GM12878 (cell line): ENCODE results near the gene IRAK2. TPM values are rescaled to one million over a fixed set of nuclear protein-coding genes. Genes with fewer than 3 reads are reported as not detected.

Experiments
- ATAC-seq: fragments of 200-7000 bp; cut with Tn5 transposase; 3 replicates; pipeline ENCODE4 v1.9.1; 2020; ENCODE audit warnings: mild to moderate bottlenecking, moderate library complexity
- Bru-seq: library from RNA; stranded (reverse); fragments of 400-500 nt; gene quantifications from one replicate; lab custom pipeline; 2021; lab: Mats Ljungman, UMichigan
- BruChase-seq, 2 experiments: library from RNA; stranded (reverse); fragments of 400-500 nt; gene quantifications; one replicate each; lab custom pipeline; 2021; lab: Mats Ljungman, UMichigan
- BruUV-seq: library from RNA; stranded (reverse); fragments of 400-500 nt; replicated peaks from 2 replicates; lab custom pipeline; 2021; lab: Mats Ljungman, UMichigan
- CTCF ChIA-PET: fragments of 300-600 bp; sonication (Branson Sonifier 250); formaldehyde crosslinking; extraction: SDS; loops from one replicate; lab custom pipeline; 2021; ENCODE audit warnings: inconsistent platforms; lab: Yijun Ruan, JAX
- POLR2A ChIA-PET: fragments of 350-600 bp; formaldehyde crosslinking; extraction: SDS; loops from one replicate; lab custom pipeline; 2021; ENCODE audit warnings: inconsistent platforms; lab: Charles Lee
- RAD21 ChIA-PET: fragments of 300-600 bp; sonication (Branson Sonifier 250); formaldehyde crosslinking; loops from one replicate; lab custom pipeline; 2023; ENCODE audit warnings: antibody characterized with exemption; ENCODE audit not compliant: unreplicated experiment; lab: Charles Lee
- SMC1A ChIA-PET: fragments of 300-600 bp; sonication (Branson Sonifier 250); formaldehyde crosslinking; loops from one replicate; lab custom pipeline; 2023; ENCODE audit not compliant: unreplicated experiment, uncharacterized antibody; lab: Charles Lee
- DNase-seq: peaks from one replicate; pipeline ENCODE4 v3.0.0-alpha.2; 2011; ENCODE audit warnings: low read depth, low spot score
- FAIRE-seq: peaks from 3 replicates; lab custom pipeline; 2011; peaks lifted over from hg19 to GRCh38; lab: Jason Lieb, UNC
- H2AFZ ChIP-seq: 2 replicates; pipeline ENCODE4 v1.6.0; 2011; ENCODE audit warnings: low read depth, low read length, control low read depth; ENCODE audit not compliant: control insufficient read depth
- H3K27ac ChIP-seq: 2 replicates; pipeline ENCODE4 v1.5.1; 2011; ENCODE audit warnings: control low read depth; ENCODE audit not compliant: control insufficient read depth, insufficient read depth
- H3K27me3 ChIP-seq, 2 experiments: replicated peaks in 1 of 2; 2 replicates each; pipeline versions ENCODE4 v1.6.0 to v1.6.1; 2011; ENCODE audit warnings: low read length in 1 of 2; ENCODE audit not compliant: control insufficient read depth in 2 of 2, insufficient read depth in 2 of 2
- H3K36me3 ChIP-seq, 2 experiments: 2 replicates each; pipeline ENCODE4 v1.5.1; 2011; ENCODE audit warnings: low read length in 1 of 2; ENCODE audit not compliant: control insufficient read depth in 2 of 2, insufficient read depth in 2 of 2
- H3K4me1 ChIP-seq: 2 replicates; pipeline ENCODE4 v1.6.1; 2011; ENCODE audit warnings: mild to moderate bottlenecking, low read length, moderate library complexity, mixed read lengths; ENCODE audit not compliant: control insufficient read depth, insufficient read depth
- H3K4me2 ChIP-seq: 2 replicates; pipeline ENCODE4 v1.6.0; 2011; ENCODE audit warnings: control low read depth; ENCODE audit not compliant: control insufficient read depth, insufficient read depth
- H3K4me3 ChIP-seq: fragments of 200-600 bp; sonication (generic); 2 replicates; pipeline ENCODE4 v1.5.1; 2016
- H3K79me2 ChIP-seq: 2 replicates; pipeline ENCODE4 v1.6.0; 2011; ENCODE audit warnings: low read length; ENCODE audit not compliant: control insufficient read depth, insufficient read depth
- H3K9ac ChIP-seq: 2 replicates; pipeline ENCODE4 v1.8.0; 2011; ENCODE audit warnings: low read length, control low read depth, mixed read lengths; ENCODE audit not compliant: control insufficient read depth, insufficient read depth
- H3K9me3 ChIP-seq: replicated peaks from 3 replicates; pipeline ENCODE4 v1.5.1; 2011; ENCODE audit warnings: mild to moderate bottlenecking, low read length; ENCODE audit not compliant: control insufficient read depth, insufficient read depth
- H4K20me1 ChIP-seq: 2 replicates; pipeline ENCODE4 v1.6.0; 2011; ENCODE audit not compliant: control insufficient read depth, insufficient read depth
- ASH2L ChIP-seq: fragments of 300-600, 200-600 bp; sonication (generic); IDR thresholded peaks from 2 replicates; pipeline ENCODE4 v1.6.1; 2017; ENCODE audit warnings: low read depth, mild to moderate bottlenecking, borderline replicate concordance
- BHLHE40 ChIP-seq, 2 experiments: fragments of 450-650 bp in 1 of 2; IDR thresholded peaks; 2 replicates each; pipeline ENCODE4 v1.6.1; 2011 to 2017; ENCODE audit warnings: low read depth in 2 of 2, borderline replicate concordance in 1 of 2, improper control_type of control experiment in 1 of 2, low read length in 1 of 2, mild to moderate bottlenecking in 1 of 2
- DPF2 ChIP-seq: fragments of 450-650 bp; IDR thresholded peaks from 2 replicates; pipeline ENCODE4 v1.6.1; 2017; ENCODE audit warnings: mild to moderate bottlenecking
- EED ChIP-seq: sonication (generic); IDR thresholded peaks from 2 replicates; pipeline ENCODE4 v1.6.1; 2016; ENCODE audit warnings: antibody characterized with exemption, low read depth
- ETV6 ChIP-seq, 2 experiments: fragments of 450-650 bp in 1 of 2; IDR thresholded peaks in 1 of 2; conservative IDR thresholded peaks in 1 of 2; 2 replicates each; pipeline ENCODE4 v1.6.1; 2014; ENCODE audit warnings: antibody characterized with exemption in 1 of 2, borderline replicate concordance in 1 of 2, low read depth in 1 of 2, mild to moderate bottlenecking in 1 of 2, moderate library complexity in 1 of 2
- IKZF1 ChIP-seq: fragments of 450-650 bp; conservative IDR thresholded peaks from 2 replicates; pipeline ENCODE4 v1.6.1; 2017; ENCODE audit warnings: antibody characterized with exemption, mild to moderate bottlenecking
- POU2F2 ChIP-seq: IDR thresholded peaks from 3 replicates; pipeline ENCODE4 v1.6.1; 2011; ENCODE audit warnings: low read depth, mild to moderate bottlenecking, low read length, borderline replicate concordance
- RAD21 ChIP-seq: IDR thresholded peaks from 2 replicates; pipeline ENCODE4 v1.6.1; 2011; ENCODE audit warnings: mild to moderate bottlenecking, low read depth, low read length, moderate library complexity; ENCODE audit not compliant: insufficient read depth
- RUNX3 ChIP-seq: IDR thresholded peaks from 2 replicates; pipeline ENCODE4 v1.6.1; 2012; ENCODE audit warnings: low read length, inconsistent platforms
- ZNF24 ChIP-seq: fragments of 450-650 bp; IDR thresholded peaks from 2 replicates; pipeline ENCODE4 v1.6.1; 2017; ENCODE audit warnings: antibody characterized with exemption, mild to moderate bottlenecking
- WGBS: methylation state at CpG from one replicate; pipeline ENCODE4 v1.1.6; 2016; ENCODE audit warnings: low lambda C conversion rate; ENCODE audit not compliant: insufficient replicate concordance, insufficient coverage; ENCODE audit errors: missing lambda C conversion rate; 5-methylcytosine and 5-hydroxymethylcytosine counted together
- in situ Hi-C: fragments of 300-500 bp; cut with MboI; formaldehyde crosslinking; loops from 9 replicates; pipeline ENCODE4 v1.14.3; 2018; ENCODE audit warnings: mixed read lengths
- intact Hi-C: fragments of 100-400 bp; cut with micrococcal nuclease; formaldehyde crosslinking; loops from one replicate; pipeline ENCODE4 v1.14.2; 2022; ENCODE audit not compliant: unreplicated experiment
- long read RNA-seq, 2 experiments: library from polyadenylated mRNA; unstranded; transcript quantifications; one replicate each; pipeline ENCODE4 v2.0.0, GENCODE V29; 2019 to 2020
- polyA minus RNA-seq, 3 experiments: library from RNA; depleted of rRNA, polyadenylated mRNA; stranded (reverse); fragments of >200 nt; gene quantifications; 2 replicates each; pipeline ENCODE4 v1.2.3, GENCODE V29; 2011
- polyA plus RNA-seq, 11 experiments: library from polyadenylated mRNA; depleted of rRNA in 4 of 11; unstranded in 6 of 11; stranded (reverse) in 5 of 11; fragments of >200 nt; fragmentation: Nextera tagmentation in 4 of 11; fragmentation: Illumina TruSeq in 1 of 11; extraction: Ambion mirVana in 4 of 11; extraction: Trizol in 1 of 11; gene quantifications; 1 replicate in 1 of 11; 2 replicates in 10 of 11; pipeline versions ENCODE4 v1.2.1 to v1.2.3, GENCODE V29; 2011 to 2016; ENCODE audit warnings: inconsistent platforms in 2 of 11, missing spikeins in 2 of 11, low read depth in 1 of 11
- total RNA-seq, 4 experiments: library from RNA; depleted of rRNA in 3 of 4; stranded (reverse); fragments of >200 nt in 3 of 4; fragmentation: Illumina TruSeq in 1 of 4; extraction: Trizol in 1 of 4; gene quantifications; 2 replicates each; pipeline versions ENCODE4 v1.2.1 to v1.2.3, GENCODE V29; 2013 to 2021
- TF ChIP-seq, protein P1 (sequence below): fragments of 450-650 bp; conservative IDR thresholded peaks from 2 replicates; pipeline ENCODE4 v1.6.1; 2017; ENCODE audit warnings: mild to moderate bottlenecking, moderate library complexity

The IRAK2 gene, protein sequence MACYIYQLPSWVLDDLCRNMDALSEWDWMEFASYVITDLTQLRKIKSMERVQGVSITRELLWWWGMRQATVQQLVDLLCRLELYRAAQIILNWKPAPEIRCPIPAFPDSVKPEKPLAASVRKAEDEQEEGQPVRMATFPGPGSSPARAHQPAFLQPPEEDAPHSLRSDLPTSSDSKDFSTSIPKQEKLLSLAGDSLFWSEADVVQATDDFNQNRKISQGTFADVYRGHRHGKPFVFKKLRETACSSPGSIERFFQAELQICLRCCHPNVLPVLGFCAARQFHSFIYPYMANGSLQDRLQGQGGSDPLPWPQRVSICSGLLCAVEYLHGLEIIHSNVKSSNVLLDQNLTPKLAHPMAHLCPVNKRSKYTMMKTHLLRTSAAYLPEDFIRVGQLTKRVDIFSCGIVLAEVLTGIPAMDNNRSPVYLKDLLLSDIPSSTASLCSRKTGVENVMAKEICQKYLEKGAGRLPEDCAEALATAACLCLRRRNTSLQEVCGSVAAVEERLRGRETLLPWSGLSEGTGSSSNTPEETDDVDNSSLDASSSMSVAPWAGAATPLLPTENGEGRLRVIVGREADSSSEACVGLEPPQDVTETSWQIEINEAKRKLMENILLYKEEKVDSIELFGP
- 15.3 and 17.6 TPM in 2 replicates for total RNA-seq (2013; cell fraction: nucleolus; rRNA removed)
- 5.6 and 6.9 TPM in 2 replicates for total RNA-seq (2014; rRNA removed)
- total RNA-seq (2014; rRNA removed; fragmentation: Illumina TruSeq; extraction: Trizol) = 4.0 and 4.2 TPM in 2 replicates
- 4.7 and 4.9 TPM in 2 replicates for total RNA-seq (2021)
- 1.9 TPM for polyA plus RNA-seq (2011; ENCODE audit: low read depth)
- 2.6 and 3.4 TPM in 2 replicates for polyA plus RNA-seq (2011; rRNA removed)
- 3.4 and 4.3 TPM in 2 replicates for polyA plus RNA-seq (2011; cell fraction: cytosol; rRNA removed)
- polyA plus RNA-seq (2011; cell fraction: nucleus; rRNA removed) = 1.6 and 1.9 TPM in 2 replicates
- polyA plus RNA-seq (2012) = 2.5 and 4.5 TPM in 2 replicates
- polyA plus RNA-seq (2014; fragmentation: Illumina TruSeq; extraction: Trizol) = 3.9 and 4.8 TPM in 2 replicates
- polyA plus RNA-seq (2014; fragmentation: Nextera tagmentation; extraction: Ambion mirVana) = under 1 TPM; 0.48 to 0.88 TPM
- 5.0 and 5.7 TPM in 2 replicates for polyA plus RNA-seq (2014; rRNA removed)
- polyA plus RNA-seq (2016; fragmentation: Nextera tagmentation; extraction: Ambion mirVana) = 1 to 10 TPM; 3.9 to 4.8 TPM
- polyA minus RNA-seq (2011; rRNA and poly(A)+ RNA removed) = 2.4 and 4.4 TPM in 2 replicates
- 1.1 and 1.6 TPM in 2 replicates for polyA minus RNA-seq (2011; cell fraction: cytosol; rRNA and poly(A)+ RNA removed)
- 0.85 and 1.3 TPM in 2 replicates for polyA minus RNA-seq (2011; cell fraction: nucleus; rRNA and poly(A)+ RNA removed)
- percentile 70 among the genes with signal in this experiment for Bru-seq, nascent RNA
- percentile 73 among the genes with signal in this experiment for BruChase-seq, experiment 1, labeled RNA remaining after a 6-hour chase
- percentile 69 among the genes with signal in this experiment for BruChase-seq, experiment 2, labeled RNA remaining after a 2-hour chase
- long read RNA-seq, experiment 1, partial matches to known transcripts = 0 of 1 reads
- long read RNA-seq, experiment 1, other reads (novel, unspliced or antisense) = 1 of 1 reads
- long read RNA-seq, experiment 2, partial matches to known transcripts = 3 of 3 reads
- long read RNA-seq, experiment 2, other reads (novel, unspliced or antisense) = 0 of 3 reads

DNA sequence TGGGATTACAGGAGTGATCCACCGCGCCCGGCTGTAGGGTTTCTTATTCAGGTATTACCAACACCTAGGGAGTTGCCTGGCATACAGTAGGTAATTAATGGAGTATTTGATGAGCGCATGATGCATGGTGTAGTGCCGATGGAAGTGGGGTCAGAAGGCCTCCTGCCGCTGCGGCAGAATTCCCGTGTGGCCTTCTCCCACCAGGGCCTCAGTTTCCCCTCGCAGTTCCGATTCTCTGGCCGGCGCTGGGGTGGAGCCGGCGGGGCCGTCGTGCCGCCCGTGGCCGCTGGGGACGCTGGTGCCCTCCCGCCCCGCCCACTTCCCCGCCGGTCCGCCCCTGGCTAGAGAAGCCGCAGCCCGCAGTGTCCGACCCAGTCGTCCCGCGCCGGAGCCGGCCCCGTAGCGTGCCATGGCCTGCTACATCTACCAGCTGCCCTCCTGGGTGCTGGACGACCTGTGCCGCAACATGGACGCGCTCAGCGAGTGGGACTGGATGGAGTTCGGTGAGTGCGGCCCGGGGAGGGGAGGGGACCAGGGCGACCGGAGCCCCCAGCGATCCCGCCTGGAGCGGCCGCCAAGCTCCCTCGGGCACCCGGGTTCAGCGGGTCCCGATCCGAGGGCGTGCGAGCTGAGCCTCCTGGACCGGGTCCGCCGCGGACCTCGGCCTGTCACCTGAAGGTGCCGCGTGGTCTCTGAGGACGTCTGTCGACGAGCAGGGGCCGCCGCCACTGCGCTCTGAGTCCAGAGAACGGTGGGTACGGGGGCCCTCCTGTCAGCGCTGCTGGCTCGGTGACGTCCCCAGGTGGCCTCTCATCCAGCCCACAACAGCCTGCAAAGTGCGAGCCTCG lies at the start of gene IRAK2:
Gene IRAK2, plus strand, starts transcription at position 374 of the 848 bp plus-strand sequence. Its CDS starts 36 bp downstream, at position 410.
- DNase-seq (no peak), ATAC-seq (peak; percentile 92), FAIRE-seq (peak; percentile 73)
- intact Hi-C loops (loop anchor here (2.0 kb wide), 1 partner anchor 60 kb away; no protein-coding TSS in a partner anchor), in situ Hi-C loops (no loop called here)
- Histone ChIP-seq H3K4me2 (peak within 1 kb of the TSS; percentile 86), H3K36me3 (no peaks in the 10 kb centered on the region), H3K9ac (peak within 1 kb of the TSS; percentile 73), H3K4me3 (peak within 1 kb of the TSS; percentile 94), H3K27ac (no peak within 1 kb of the TSS), H3K79me2 (no peaks in the 10 kb centered on the region; the same call in none of the 2 replicates), H2AFZ (peak within 1 kb of the TSS; percentile 98), H3K27me3 (no peaks in the 10 kb centered on the region), H4K20me1 (no peaks in the 10 kb centered on the region), H3K9me3 (peaks cover 4% of the 10 kb centered on the region; the same call in 2 of the 3 replicates), H3K4me1 (peaks cover 7% of the 10 kb centered on the region; the same call in 1 of the 2 replicates)
- POLR2A ChIA-PET = interaction anchor here (0.6 to 2.6 kb wide), 5 partner anchors 21 to 347 kb away, joined by 3 to 13 read pairs (median 4); no protein-coding TSS in a partner anchor
- 3% methylated on average over 57 of the region's 76 CpGs for WGBS
- BruUV-seq = no TSS peak
- CTCF ChIA-PET = interaction anchor here (0.9 to 3.2 kb wide), 13 partner anchors 9 to 83 kb away, joined by 3 to 19 read pairs (median 4); partner anchors contain the start of gene TATDN2
- SMC1A ChIA-PET = interaction anchor here (1.7 to 5.6 kb wide), 4 partner anchors 29 to 59 kb away, joined by 4 to 34 read pairs (median 13); no protein-coding TSS in a partner anchor
- RAD21 ChIA-PET = interaction anchor here (0.6 to 5.4 kb wide), 7 partner anchors 15 to 346 kb away, joined by 3 to 30 read pairs (median 4); partner anchors contain the start of gene CRELD1
- TF ChIP-seq ASH2L = no peak
- TF ChIP-seq DPF2 = peak; percentile 88
- TF ChIP-seq, protein P1, sequence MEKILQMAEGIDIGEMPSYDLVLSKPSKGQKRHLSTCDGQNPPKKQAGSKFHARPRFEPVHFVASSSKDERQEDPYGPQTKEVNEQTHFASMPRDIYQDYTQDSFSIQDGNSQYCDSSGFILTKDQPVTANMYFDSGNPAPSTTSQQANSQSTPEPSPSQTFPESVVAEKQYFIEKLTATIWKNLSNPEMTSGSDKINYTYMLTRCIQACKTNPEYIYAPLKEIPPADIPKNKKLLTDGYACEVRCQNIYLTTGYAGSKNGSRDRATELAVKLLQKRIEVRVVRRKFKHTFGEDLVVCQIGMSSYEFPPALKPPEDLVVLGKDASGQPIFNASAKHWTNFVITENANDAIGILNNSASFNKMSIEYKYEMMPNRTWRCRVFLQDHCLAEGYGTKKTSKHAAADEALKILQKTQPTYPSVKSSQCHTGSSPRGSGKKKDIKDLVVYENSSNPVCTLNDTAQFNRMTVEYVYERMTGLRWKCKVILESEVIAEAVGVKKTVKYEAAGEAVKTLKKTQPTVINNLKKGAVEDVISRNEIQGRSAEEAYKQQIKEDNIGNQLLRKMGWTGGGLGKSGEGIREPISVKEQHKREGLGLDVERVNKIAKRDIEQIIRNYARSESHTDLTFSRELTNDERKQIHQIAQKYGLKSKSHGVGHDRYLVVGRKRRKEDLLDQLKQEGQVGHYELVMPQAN = peak; percentile 81; the same call in 1 of the 2 replicates
- TF ChIP-seq POU2F2 = 0 out of 3 replicates have a peak, but pooled peaks have one; percentile 30
- TF ChIP-seq RAD21 = peak; percentile 22; the same call in 1 of the 2 replicates
- TF ChIP-seq RUNX3 = peak; percentile 39; the same call in 1 of the 2 replicates
- no peak for TF ChIP-seq EED
- TF ChIP-seq IKZF1 = peak; percentile 79; the same call in 1 of the 2 replicates
- peak; percentile 18 to 50; a peak in 2 of 4 replicates for TF ChIP-seq BHLHE40 (IDR thresholded peaks at IDR 0.05; ENCODE audit: borderline replicate concordance in 1 of 2, low read depth in 2 of 2, low read length in 1 of 2)
- peak; percentile 45; the same call in 1 of the 2 replicates for TF ChIP-seq ZNF24
- no peak for TF ChIP-seq ETV6 (conservative IDR thresholded peaks at IDR 0.05 in 1 of 2, IDR thresholded peaks at IDR 0.05 in 1 of 2; ENCODE audit: borderline replicate concordance in 1 of 2, low read depth in 1 of 2)
